GM21737 (cell line): ENCODE results near the gene FGF13.

Experiments used
- ATAC-seq: cut with Tn5 transposase; IDR thresholded peaks from one replicate; pipeline ENCODE4 v1.9.1; 2021; ENCODE audit warnings: mild to moderate bottlenecking, moderate library complexity; ENCODE audit not compliant: unreplicated experiment

The FGF13 gene

GRCh38 chrX:138664466-138664865, 47.1 kb downstream of the FGF13 start:
- ATAC-seq = no peak

- no peak for ATAC-seq
Measured at GRCh38 chrX:138664016-138664415, 47.5 kb downstream of the FGF13 start.

GRCh38 chrX:138651494-138651893, 60.0 kb downstream of the FGF13 start:
- no peak for ATAC-seq

GRCh38 chrX:138648568-138648967, 62.9 kb downstream of the FGF13 start:
- ATAC-seq = no peak

- no peak for ATAC-seq
Measured at GRCh38 chrX:138638996-138639395, 72.5 kb downstream of the FGF13 start.
